HG03135 (cell line): ENCODE data around the gene PTPN9.
"Not testable (repeated sequence)": the region's sequence is repeated elsewhere in the genome, so short reads cannot be mapped to it uniquely, and the experiment has no call there.

Experiments
- ATAC-seq: cut with Tn5 transposase; IDR thresholded peaks from one replicate; pipeline ENCODE4 v1.9.1; 2021; ENCODE audit warnings: mild to moderate bottlenecking, moderate library complexity; ENCODE audit not compliant: unreplicated experiment

Gene PTPN9

GRCh38 chr15:75578948-75579920, at the start of gene PTPN9:
Gene PTPN9, minus strand, starts transcription at chr15:75579315. Its CDS starts 539 bp downstream, at chr15:75578776.
- peak; percentile 54 for ATAC-seq

GRCh38 chr15:75625542-75626347, 46.6 kb upstream of the PTPN9 start, which contains the start of gene SNUPN:
Gene SNUPN, minus strand, starts transcription at chr15:75625725. Its CDS starts 4,674 bp downstream, at chr15:75621051.
- peak; percentile 71 for ATAC-seq

GRCh38 chr15:75622505-75622904, 43.4 kb upstream of the PTPN9 start:
- ATAC-seq: no peak

- ATAC-seq: no peak
These were observed 41.8 kb upstream of the PTPN9 start for GRCh38 chr15:75620841-75621391.

- ATAC-seq: no peak
These were observed 41.1 kb upstream of the PTPN9 start for GRCh38 chr15:75620058-75620820.

GRCh38 chr15:75616766-75617165, 37.7 kb upstream of the PTPN9 start:
- ATAC-seq: no peak

- ATAC-seq: no peak
These were observed 27.9 kb upstream of the PTPN9 start for GRCh38 chr15:75606711-75607699.

- ATAC-seq: no peak
These were observed 26.9 kb upstream of the PTPN9 start for GRCh38 chr15:75606026-75606425.

- ATAC-seq: no peak
These were observed 20.3 kb upstream of the PTPN9 start for GRCh38 chr15:75599401-75599800.

GRCh38 chr15:75598361-75598760, 19.2 kb upstream of the PTPN9 start:
- ATAC-seq: no peak

GRCh38 chr15:75597667-75598341, 18.7 kb upstream of the PTPN9 start:
- ATAC-seq: no peak

GRCh38 chr15:75596703-75597345, 17.7 kb upstream of the PTPN9 start:
- no peak for ATAC-seq

GRCh38 chr15:75594276-75594675, 15.2 kb upstream of the PTPN9 start:
- ATAC-seq: no peak

GRCh38 chr15:75591655-75592364, 12.7 kb upstream of the PTPN9 start:
- no peak for ATAC-seq

- no peak for ATAC-seq
These were observed 11.1 kb upstream of the PTPN9 start for GRCh38 chr15:75590239-75590638.

- ATAC-seq: no peak
These were observed 10.0 kb upstream of the PTPN9 start for GRCh38 chr15:75589071-75589470.

- ATAC-seq: not testable (repeated sequence)
These were observed 7.3 kb upstream of the PTPN9 start for GRCh38 chr15:75586422-75586821.

- no peak for ATAC-seq
These were observed 5.0 kb upstream of the PTPN9 start for GRCh38 chr15:75584121-75584520.
